ENCODE results near the gene ARHGEF17. TPM values are rescaled to one million over a fixed set of nuclear protein-coding genes. Genes with fewer than 3 reads are reported as not detected.
A peak's percentile ranks its signal among the peaks of the same experiment; 100 is the strongest.

Gene ARHGEF17
- total and polyA plus RNA-seq, 2 of the 13 experiments (the other 11 are each of a cell fraction or from before 2014, with no cell fraction given), result 10.7 to 28.8 TPM

- TF ChIP-seq MXI1 (IDR thresholded peaks at IDR 0.05; ENCODE audit: borderline replicate concordance, low read depth, low read length) (peak; percentile 43; the same call in 1 of the 3 replicates), GABPB1 (CRISPR knock-in tag; IDR thresholded peaks at IDR 0.05) (peak; percentile 25; the same call in 1 of the 2 replicates), ZNF788 (CRISPR knock-in tag; IDR thresholded peaks at IDR 0.05; ENCODE audit: borderline replicate concordance) (peak; percentile 56; the same call in 1 of the 2 replicates), ZNF572 (CRISPR knock-in tag; IDR thresholded peaks at IDR 0.05) (no peak), ZC3H4 (CRISPR knock-in tag; IDR thresholded peaks at IDR 0.05; ENCODE audit: borderline replicate concordance) (0 out of 2 replicates have a peak, but pooled peaks have one; percentile 42), SP5 (CRISPR knock-in tag; IDR thresholded peaks at IDR 0.05; ENCODE audit: borderline replicate concordance, low read depth) (no peak), ZNF432 (CRISPR knock-in tag; IDR thresholded peaks at IDR 0.05; ENCODE audit: borderline replicate concordance) (no peak), SMC3 (IDR thresholded peaks at IDR 0.05; ENCODE audit: low read length) (peak; percentile 74), SNAI1 (CRISPR knock-in tag; IDR thresholded peaks at IDR 0.05; ENCODE audit: borderline replicate concordance) (no peak), ZFX (CRISPR knock-in tag; IDR thresholded peaks at IDR 0.05; ENCODE audit: low read depth) (peak; percentile 74), RFX5 (IDR thresholded peaks at IDR 0.05; ENCODE audit: low read depth, low read length) (no peak), PRPF4 (IDR thresholded peaks at IDR 0.05; ENCODE audit: low read depth, low read length, poor library complexity, severe bottlenecking) (no peak), CEBPB (IDR thresholded peaks at IDR 0.05; ENCODE audit: borderline replicate concordance, low read depth, low read length) (no peak), ZNF580 (CRISPR knock-in tag; IDR thresholded peaks at IDR 0.05; ENCODE audit: borderline replicate concordance, low read depth) (peak; percentile 68; the same call in 1 of the 2 replicates), ZNF275 (CRISPR knock-in tag; IDR thresholded peaks at IDR 0.05; ENCODE audit: borderline replicate concordance) (0 out of 2 replicates have a peak, but pooled peaks have one; percentile 24), SRSF4 (IDR thresholded peaks at IDR 0.05; ENCODE audit: low read depth, low read length, poor library complexity, severe bottlenecking) (no peak), DR1 (CRISPR knock-in tag; IDR thresholded peaks at IDR 0.05) (no peak), ZNF564 (CRISPR knock-in tag; IDR thresholded peaks at IDR 0.05) (no peak), IRF1 (CRISPR knock-in tag; IDR thresholded peaks at IDR 0.05; ENCODE audit: low read depth) (no peak; the same call in 1 of the 2 replicates), CBX5 (CRISPR knock-in tag; IDR thresholded peaks at IDR 0.05; ENCODE audit: borderline replicate concordance) (0 out of 2 replicates have a peak, but pooled peaks have one; percentile 32), PRDM10 (CRISPR knock-in tag; IDR thresholded peaks at IDR 0.05; ENCODE audit: low read depth) (no peak), ATF7 (IDR thresholded peaks at IDR 0.05) (no peak), ATF7 (CRISPR knock-in tag; IDR thresholded peaks at IDR 0.05) (no peak), RBFOX2 (IDR thresholded peaks at IDR 0.05; ENCODE audit: low read depth, low read length) (no peak)
These were observed 19.0 kb upstream of the ARHGEF17 start (continued) for GRCh38 chr11:73288873-73289707.

Data from HepG2 (cell line).